GM12878 (cell line): Measurements from ENCODE around the gene HMGCL. TPM values are rescaled to one million over a fixed set of nuclear protein-coding genes. Genes with fewer than 3 reads are reported as not detected.

Experiments used
- BHLHE40 ChIP-seq, 2 experiments: fragments of 450-650 bp in 1 of 2; IDR thresholded peaks; 2 replicates each; pipeline ENCODE4 v1.6.1; 2011 to 2017; ENCODE audit warnings: low read depth in 2 of 2, borderline replicate concordance in 1 of 2, improper control_type of control experiment in 1 of 2, low read length in 1 of 2, mild to moderate bottlenecking in 1 of 2
- FOXM1 ChIP-seq: IDR thresholded peaks from 2 replicates; pipeline ENCODE4 v1.6.1; 2012; ENCODE audit warnings: low read depth, mild to moderate bottlenecking, inconsistent platforms, low read length, moderate library complexity
- JUNB ChIP-seq: IDR thresholded peaks from 2 replicates; pipeline ENCODE4 v1.6.1; 2016; ENCODE audit warnings: antibody characterized with exemption, mild to moderate bottlenecking
- KLF5 ChIP-seq: fragments of 450-650 bp; IDR thresholded peaks from 2 replicates; pipeline ENCODE4 v1.6.1; 2014; ENCODE audit warnings: mild to moderate bottlenecking; ENCODE audit not compliant: partially characterized antibody
- MEF2A ChIP-seq: IDR thresholded peaks from 2 replicates; pipeline ENCODE4 v1.6.1; 2011; ENCODE audit warnings: low read depth, mild to moderate bottlenecking, low read length, moderate library complexity; ENCODE audit not compliant: insufficient read depth
- POLR2AphosphoS5 ChIP-seq: IDR thresholded peaks from 2 replicates; pipeline ENCODE4 v1.6.1; 2011; ENCODE audit warnings: mild to moderate bottlenecking, low read length, inconsistent platforms
- TAF1 ChIP-seq: IDR thresholded peaks from 2 replicates; pipeline ENCODE4 v1.6.1; 2011; ENCODE audit warnings: mild to moderate bottlenecking, low read depth, low read length, borderline replicate concordance
- ZNF217 ChIP-seq: fragments of 450-650 bp; IDR thresholded peaks from 2 replicates; pipeline ENCODE4 v1.6.1; 2017; ENCODE audit warnings: antibody characterized with exemption, mild to moderate bottlenecking
- polyA plus RNA-seq, 11 experiments: library from polyadenylated mRNA; depleted of rRNA in 4 of 11; unstranded in 6 of 11; stranded (reverse) in 5 of 11; fragments of >200 nt; fragmentation: Nextera tagmentation in 4 of 11; fragmentation: Illumina TruSeq in 1 of 11; extraction: Ambion mirVana in 4 of 11; extraction: Trizol in 1 of 11; gene quantifications; 1 replicate in 1 of 11; 2 replicates in 10 of 11; pipeline versions ENCODE4 v1.2.1 to v1.2.3, GENCODE V29; 2011 to 2016; ENCODE audit warnings: inconsistent platforms in 2 of 11, missing spikeins in 2 of 11, low read depth in 1 of 11
- total RNA-seq, 4 experiments: library from RNA; depleted of rRNA in 3 of 4; stranded (reverse); fragments of >200 nt in 3 of 4; fragmentation: Illumina TruSeq in 1 of 4; extraction: Trizol in 1 of 4; gene quantifications; 2 replicates each; pipeline versions ENCODE4 v1.2.1 to v1.2.3, GENCODE V29; 2013 to 2021
- TF ChIP-seq, protein P1 (sequence below): IDR thresholded peaks from 2 replicates; pipeline ENCODE4 v1.6.1; 2012; ENCODE audit warnings: improper control_type of control experiment, low read depth, low read length; ENCODE audit not compliant: insufficient replicate concordance
- TF ChIP-seq, protein P2 (sequence below): fragments of 450-650 bp; formaldehyde crosslinking; IDR thresholded peaks from 2 replicates; pipeline ENCODE4 v1.4.0; 2020; ENCODE audit warnings: mild to moderate bottlenecking, moderate library complexity
- TF ChIP-seq, protein P3 (sequence below): IDR thresholded peaks from 2 replicates; pipeline ENCODE4 v1.6.1; 2011; ENCODE audit warnings: borderline replicate concordance, low read depth, mild to moderate bottlenecking, moderate library complexity, low read length; ENCODE audit not compliant: insufficient read depth, poor library complexity, severe bottlenecking
- TF ChIP-seq, protein P4 (sequence below): fragments of 450-650 bp; IDR thresholded peaks from 2 replicates; pipeline ENCODE4 v1.6.1; 2018; ENCODE audit warnings: mild to moderate bottlenecking, low read depth, moderate library complexity; ENCODE audit not compliant: partially characterized antibody
- TF ChIP-seq, protein P5 (sequence below): fragments of 450-650 bp; IDR thresholded peaks from 2 replicates; pipeline ENCODE4 v1.6.1; 2018; ENCODE audit warnings: borderline replicate concordance, mild to moderate bottlenecking; ENCODE audit not compliant: partially characterized antibody

HMGCL gene
- total and polyA plus RNA-seq, 10 of the 15 experiments (the other 5 are each of a cell fraction or from before 2014, with no cell fraction given): 29.4 to 127 (median 36.4) TPM

DNA sequence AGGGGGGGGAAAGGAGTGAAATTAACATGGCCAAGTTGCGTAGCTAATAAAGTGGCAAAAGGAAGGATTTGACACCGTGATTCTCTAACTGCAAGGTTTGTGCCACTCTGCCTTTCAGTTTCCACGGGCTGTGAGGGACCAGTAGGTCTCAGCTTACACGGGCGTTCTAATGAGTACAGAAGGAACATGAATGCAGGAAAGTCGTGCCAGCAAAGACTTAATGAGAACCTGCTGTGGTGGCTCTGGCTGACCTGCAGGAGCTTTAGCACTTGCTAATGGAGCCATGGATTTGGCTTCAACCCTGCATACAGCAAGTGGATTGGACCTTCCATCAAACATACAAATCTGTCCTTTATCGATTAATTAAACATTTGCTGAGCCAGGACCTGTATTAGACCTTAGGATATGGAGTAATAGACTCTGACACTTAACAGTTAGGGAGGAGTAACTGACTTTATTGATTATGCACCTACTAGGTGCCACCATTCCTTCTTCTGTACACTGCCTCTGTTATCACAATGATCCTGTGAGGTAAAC, 62.1 kb downstream of the HMGCL start (continued):
- TF ChIP-seq, protein P1, sequence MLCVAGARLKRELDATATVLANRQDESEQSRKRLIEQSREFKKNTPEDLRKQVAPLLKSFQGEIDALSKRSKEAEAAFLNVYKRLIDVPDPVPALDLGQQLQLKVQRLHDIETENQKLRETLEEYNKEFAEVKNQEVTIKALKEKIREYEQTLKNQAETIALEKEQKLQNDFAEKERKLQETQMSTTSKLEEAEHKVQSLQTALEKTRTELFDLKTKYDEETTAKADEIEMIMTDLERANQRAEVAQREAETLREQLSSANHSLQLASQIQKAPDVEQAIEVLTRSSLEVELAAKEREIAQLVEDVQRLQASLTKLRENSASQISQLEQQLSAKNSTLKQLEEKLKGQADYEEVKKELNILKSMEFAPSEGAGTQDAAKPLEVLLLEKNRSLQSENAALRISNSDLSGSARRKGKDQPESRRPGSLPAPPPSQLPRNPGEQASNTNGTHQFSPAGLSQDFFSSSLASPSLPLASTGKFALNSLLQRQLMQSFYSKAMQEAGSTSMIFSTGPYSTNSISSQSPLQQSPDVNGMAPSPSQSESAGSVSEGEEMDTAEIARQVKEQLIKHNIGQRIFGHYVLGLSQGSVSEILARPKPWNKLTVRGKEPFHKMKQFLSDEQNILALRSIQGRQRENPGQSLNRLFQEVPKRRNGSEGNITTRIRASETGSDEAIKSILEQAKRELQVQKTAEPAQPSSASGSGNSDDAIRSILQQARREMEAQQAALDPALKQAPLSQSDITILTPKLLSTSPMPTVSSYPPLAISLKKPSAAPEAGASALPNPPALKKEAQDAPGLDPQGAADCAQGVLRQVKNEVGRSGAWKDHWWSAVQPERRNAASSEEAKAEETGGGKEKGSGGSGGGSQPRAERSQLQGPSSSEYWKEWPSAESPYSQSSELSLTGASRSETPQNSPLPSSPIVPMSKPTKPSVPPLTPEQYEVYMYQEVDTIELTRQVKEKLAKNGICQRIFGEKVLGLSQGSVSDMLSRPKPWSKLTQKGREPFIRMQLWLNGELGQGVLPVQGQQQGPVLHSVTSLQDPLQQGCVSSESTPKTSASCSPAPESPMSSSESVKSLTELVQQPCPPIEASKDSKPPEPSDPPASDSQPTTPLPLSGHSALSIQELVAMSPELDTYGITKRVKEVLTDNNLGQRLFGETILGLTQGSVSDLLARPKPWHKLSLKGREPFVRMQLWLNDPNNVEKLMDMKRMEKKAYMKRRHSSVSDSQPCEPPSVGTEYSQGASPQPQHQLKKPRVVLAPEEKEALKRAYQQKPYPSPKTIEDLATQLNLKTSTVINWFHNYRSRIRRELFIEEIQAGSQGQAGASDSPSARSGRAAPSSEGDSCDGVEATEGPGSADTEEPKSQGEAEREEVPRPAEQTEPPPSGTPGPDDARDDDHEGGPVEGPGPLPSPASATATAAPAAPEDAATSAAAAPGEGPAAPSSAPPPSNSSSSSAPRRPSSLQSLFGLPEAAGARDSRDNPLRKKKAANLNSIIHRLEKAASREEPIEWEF: no peak
- TF ChIP-seq TAF1 (no peak), JUNB (no peak), MEF2A (no peak), POLR2AphosphoS5 (no peak), FOXM1 (no peak), BHLHE40 (IDR thresholded peaks at IDR 0.05; ENCODE audit: borderline replicate concordance in 1 of 2, low read depth in 2 of 2, low read length in 1 of 2) (no peak), KLF5 (no peak), ZNF217 (no peak)
- TF ChIP-seq, protein P2, sequence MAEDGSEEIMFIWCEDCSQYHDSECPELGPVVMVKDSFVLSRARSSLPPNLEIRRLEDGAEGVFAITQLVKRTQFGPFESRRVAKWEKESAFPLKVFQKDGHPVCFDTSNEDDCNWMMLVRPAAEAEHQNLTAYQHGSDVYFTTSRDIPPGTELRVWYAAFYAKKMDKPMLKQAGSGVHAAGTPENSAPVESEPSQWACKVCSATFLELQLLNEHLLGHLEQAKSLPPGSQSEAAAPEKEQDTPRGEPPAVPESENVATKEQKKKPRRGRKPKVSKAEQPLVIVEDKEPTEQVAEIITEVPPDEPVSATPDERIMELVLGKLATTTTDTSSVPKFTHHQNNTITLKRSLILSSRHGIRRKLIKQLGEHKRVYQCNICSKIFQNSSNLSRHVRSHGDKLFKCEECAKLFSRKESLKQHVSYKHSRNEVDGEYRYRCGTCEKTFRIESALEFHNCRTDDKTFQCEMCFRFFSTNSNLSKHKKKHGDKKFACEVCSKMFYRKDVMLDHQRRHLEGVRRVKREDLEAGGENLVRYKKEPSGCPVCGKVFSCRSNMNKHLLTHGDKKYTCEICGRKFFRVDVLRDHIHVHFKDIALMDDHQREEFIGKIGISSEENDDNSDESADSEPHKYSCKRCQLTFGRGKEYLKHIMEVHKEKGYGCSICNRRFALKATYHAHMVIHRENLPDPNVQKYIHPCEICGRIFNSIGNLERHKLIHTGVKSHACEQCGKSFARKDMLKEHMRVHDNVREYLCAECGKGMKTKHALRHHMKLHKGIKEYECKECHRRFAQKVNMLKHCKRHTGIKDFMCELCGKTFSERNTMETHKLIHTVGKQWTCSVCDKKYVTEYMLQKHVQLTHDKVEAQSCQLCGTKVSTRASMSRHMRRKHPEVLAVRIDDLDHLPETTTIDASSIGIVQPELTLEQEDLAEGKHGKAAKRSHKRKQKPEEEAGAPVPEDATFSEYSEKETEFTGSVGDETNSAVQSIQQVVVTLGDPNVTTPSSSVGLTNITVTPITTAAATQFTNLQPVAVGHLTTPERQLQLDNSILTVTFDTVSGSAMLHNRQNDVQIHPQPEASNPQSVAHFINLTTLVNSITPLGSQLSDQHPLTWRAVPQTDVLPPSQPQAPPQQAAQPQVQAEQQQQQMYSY (CRISPR knock-in tag): no peak
- TF ChIP-seq, protein P3, sequence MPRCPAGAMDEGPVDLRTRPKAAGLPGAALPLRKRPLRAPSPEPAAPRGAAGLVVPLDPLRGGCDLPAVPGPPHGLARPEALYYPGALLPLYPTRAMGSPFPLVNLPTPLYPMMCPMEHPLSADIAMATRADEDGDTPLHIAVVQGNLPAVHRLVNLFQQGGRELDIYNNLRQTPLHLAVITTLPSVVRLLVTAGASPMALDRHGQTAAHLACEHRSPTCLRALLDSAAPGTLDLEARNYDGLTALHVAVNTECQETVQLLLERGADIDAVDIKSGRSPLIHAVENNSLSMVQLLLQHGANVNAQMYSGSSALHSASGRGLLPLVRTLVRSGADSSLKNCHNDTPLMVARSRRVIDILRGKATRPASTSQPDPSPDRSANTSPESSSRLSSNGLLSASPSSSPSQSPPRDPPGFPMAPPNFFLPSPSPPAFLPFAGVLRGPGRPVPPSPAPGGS: no peak
- TF ChIP-seq, protein P4, sequence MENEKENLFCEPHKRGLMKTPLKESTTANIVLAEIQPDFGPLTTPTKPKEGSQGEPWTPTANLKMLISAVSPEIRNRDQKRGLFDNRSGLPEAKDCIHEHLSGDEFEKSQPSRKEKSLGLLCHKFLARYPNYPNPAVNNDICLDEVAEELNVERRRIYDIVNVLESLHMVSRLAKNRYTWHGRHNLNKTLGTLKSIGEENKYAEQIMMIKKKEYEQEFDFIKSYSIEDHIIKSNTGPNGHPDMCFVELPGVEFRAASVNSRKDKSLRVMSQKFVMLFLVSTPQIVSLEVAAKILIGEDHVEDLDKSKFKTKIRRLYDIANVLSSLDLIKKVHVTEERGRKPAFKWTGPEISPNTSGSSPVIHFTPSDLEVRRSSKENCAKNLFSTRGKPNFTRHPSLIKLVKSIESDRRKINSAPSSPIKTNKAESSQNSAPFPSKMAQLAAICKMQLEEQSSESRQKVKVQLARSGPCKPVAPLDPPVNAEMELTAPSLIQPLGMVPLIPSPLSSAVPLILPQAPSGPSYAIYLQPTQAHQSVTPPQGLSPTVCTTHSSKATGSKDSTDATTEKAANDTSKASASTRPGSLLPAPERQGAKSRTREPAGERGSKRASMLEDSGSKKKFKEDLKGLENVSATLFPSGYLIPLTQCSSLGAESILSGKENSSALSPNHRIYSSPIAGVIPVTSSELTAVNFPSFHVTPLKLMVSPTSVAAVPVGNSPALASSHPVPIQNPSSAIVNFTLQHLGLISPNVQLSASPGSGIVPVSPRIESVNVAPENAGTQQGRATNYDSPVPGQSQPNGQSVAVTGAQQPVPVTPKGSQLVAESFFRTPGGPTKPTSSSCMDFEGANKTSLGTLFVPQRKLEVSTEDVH: no peak
- TF ChIP-seq, protein P5, sequence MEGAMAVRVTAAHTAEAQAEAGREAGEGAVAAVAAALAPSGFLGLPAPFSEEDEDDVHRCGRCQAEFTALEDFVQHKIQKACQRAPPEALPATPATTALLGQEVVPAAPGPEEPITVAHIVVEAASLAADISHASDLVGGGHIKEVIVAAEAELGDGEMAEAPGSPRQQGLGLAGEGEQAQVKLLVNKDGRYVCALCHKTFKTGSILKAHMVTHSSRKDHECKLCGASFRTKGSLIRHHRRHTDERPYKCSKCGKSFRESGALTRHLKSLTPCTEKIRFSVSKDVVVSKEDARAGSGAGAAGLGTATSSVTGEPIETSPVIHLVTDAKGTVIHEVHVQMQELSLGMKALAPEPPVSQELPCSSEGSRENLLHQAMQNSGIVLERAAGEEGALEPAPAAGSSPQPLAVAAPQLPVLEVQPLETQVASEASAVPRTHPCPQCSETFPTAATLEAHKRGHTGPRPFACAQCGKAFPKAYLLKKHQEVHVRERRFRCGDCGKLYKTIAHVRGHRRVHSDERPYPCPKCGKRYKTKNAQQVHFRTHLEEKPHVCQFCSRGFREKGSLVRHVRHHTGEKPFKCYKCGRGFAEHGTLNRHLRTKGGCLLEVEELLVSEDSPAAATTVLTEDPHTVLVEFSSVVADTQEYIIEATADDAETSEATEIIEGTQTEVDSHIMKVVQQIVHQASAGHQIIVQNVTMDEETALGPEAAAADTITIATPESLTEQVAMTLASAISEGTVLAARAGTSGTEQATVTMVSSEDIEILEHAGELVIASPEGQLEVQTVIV: no peak
